Activated T-helper 17 cell treated with anti-CD3 and anti-CD28 coated beads, Interleukin-2, amount 50 U/mL, for 72 hours (primary cell): ENCODE results near the gene FHIP1A. TPM values are rescaled to one million over a fixed set of nuclear protein-coding genes. Genes with fewer than 3 reads are reported as not detected.
A peak's percentile ranks its signal among the peaks of the same experiment; 100 is the strongest.

Source experiments
- ATAC-seq: fragments of 150-1000 bp; cut with Tn5 transposase; replicated peaks from 2 replicates; pipeline ENCODE4 v1.10.0; 2021; ENCODE audit warnings: mild to moderate bottlenecking, moderate library complexity
- H3K27ac Mint-ChIP-seq: one replicate; pipeline ENCODE4 v1.8.0; 2022; ENCODE audit warnings: mixed read lengths
- H3K27me3 Mint-ChIP-seq: one replicate; pipeline ENCODE4 v1.8.0; 2022; ENCODE audit warnings: mixed read lengths
- H3K36me3 Mint-ChIP-seq: one replicate; pipeline ENCODE4 v1.8.0; 2022; ENCODE audit warnings: low read depth, mild to moderate bottlenecking, mixed read lengths
- H3K4me1 Mint-ChIP-seq: one replicate; pipeline ENCODE4 v1.8.0; 2022; ENCODE audit warnings: mixed read lengths
- H3K4me3 Mint-ChIP-seq: one replicate; pipeline ENCODE4 v1.8.0; 2022; ENCODE audit warnings: mild to moderate bottlenecking, mixed read lengths
- H3K9me3 Mint-ChIP-seq: one replicate; pipeline ENCODE4 v1.8.0; 2022; ENCODE audit warnings: mixed read lengths
- total RNA-seq, 2 donors: library from RNA; stranded (reverse); gene quantifications; one replicate each; pipeline ENCODE4 v1.2.3, GENCODE V29; 2022

FHIP1A gene
- total RNA-seq, 2 donors from 2014 or later, result 3.1 TPM; not detected in 1

DNA sequence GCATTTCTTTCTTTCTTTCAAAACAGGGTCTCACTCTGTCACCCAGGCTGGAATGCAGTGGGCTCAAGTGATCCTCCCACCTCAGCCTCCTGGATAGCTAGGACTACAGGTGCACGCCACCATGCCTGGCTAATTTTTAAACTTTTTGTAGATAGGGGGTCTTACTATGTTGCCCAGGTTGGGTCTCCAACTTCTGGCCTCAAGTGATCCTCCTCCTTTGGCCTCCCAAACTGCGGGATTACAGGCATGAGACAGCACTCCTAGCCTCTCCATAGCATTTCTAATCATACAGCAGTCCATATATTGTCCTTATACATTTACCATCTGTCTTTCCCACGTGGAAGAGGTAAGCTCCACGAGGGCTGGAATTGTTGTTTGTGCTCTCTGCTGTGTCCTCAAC is 2.0 kb upstream of the FHIP1A start:
- Mint-ChIP-seq H3K27ac (no peak overlapping the region), H3K36me3 (no peaks in the 10 kb centered on the region), H3K4me1 (peaks cover 10% of the 10 kb centered on the region), H3K4me3 (peak overlapping the region; percentile 88), H3K27me3 (peaks cover 17% of the 10 kb centered on the region), H3K9me3 (no peaks in the 10 kb centered on the region)
- no peak for ATAC-seq

DNA sequence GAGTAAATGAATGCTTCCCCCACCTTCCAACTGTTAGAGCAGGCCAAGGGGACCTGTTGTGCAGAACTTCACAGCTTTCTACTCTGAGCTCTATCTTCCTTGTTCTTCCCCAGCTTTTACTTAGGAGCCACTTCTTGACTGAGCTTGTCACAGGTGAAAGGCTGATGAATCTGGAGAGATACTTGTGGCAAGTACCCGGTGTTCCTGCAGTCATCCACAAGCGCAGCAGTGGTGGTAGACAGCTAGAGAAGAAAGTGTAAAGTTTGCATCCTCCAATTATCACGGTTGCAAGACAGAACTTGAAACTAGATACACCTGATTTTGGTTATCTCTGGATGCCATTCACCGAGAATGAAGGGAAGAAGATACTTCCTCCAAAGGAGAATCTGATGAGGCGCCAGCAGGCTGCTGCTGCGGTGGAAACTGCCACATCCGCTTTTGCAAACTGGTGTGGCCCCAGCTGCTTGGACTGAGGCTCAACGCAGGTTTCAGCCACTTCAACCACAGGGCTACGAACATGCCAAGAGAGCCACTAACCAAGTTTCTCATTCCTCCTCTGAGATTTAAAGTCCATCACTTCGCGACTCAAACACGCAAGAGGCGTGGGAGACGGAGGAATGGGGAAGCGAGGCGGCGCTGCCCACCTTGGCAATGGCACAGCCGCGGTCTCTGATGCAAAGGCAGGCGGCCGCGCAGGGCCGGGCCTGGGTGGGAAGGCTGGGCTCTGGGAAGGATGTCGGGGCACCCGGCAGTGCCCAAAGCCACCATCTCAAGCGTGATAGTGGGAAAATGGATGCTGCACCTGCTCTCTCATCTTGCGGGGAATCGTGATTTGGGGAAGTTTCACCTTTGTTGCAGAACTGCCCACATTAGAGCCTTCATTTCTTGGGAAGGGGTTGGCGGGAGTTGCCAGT is 1.3 kb upstream of the FHIP1A start:
- H3K27ac Mint-ChIP-seq, result peak overlapping the region; percentile 82
- H3K36me3 Mint-ChIP-seq, result no peaks in the 10 kb centered on the region
- no peaks in the 10 kb centered on the region for H3K9me3 Mint-ChIP-seq
- peak overlapping the region; percentile 88 for H3K4me3 Mint-ChIP-seq
- H3K4me1 Mint-ChIP-seq, result peaks cover 10% of the 10 kb centered on the region
- H3K27me3 Mint-ChIP-seq, result peaks cover 17% of the 10 kb centered on the region
- peak; percentile 67 for ATAC-seq

DNA sequence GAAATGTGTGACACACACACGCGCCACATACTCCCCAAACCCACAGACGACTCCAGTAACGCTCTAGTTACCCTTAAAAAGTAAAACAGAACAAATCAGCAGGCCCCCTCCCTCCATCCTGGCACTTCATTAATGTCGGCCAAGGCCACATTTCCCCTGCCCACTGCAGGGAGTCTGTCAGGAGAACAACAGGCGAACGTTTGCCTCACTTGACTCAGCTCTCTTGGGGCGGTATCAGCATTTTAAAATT is 671 bp upstream of the FHIP1A start:
- peak overlapping the region; percentile 88 for H3K4me3 Mint-ChIP-seq
- peak overlapping the region; percentile 82 for H3K27ac Mint-ChIP-seq
- H3K9me3 Mint-ChIP-seq, result no peaks in the 10 kb centered on the region
- peaks cover 10% of the 10 kb centered on the region for H3K4me1 Mint-ChIP-seq
- ATAC-seq, result peak; percentile 46
- H3K27me3 Mint-ChIP-seq, result peaks cover 17% of the 10 kb centered on the region
- no peaks in the 10 kb centered on the region for H3K36me3 Mint-ChIP-seq

DNA sequence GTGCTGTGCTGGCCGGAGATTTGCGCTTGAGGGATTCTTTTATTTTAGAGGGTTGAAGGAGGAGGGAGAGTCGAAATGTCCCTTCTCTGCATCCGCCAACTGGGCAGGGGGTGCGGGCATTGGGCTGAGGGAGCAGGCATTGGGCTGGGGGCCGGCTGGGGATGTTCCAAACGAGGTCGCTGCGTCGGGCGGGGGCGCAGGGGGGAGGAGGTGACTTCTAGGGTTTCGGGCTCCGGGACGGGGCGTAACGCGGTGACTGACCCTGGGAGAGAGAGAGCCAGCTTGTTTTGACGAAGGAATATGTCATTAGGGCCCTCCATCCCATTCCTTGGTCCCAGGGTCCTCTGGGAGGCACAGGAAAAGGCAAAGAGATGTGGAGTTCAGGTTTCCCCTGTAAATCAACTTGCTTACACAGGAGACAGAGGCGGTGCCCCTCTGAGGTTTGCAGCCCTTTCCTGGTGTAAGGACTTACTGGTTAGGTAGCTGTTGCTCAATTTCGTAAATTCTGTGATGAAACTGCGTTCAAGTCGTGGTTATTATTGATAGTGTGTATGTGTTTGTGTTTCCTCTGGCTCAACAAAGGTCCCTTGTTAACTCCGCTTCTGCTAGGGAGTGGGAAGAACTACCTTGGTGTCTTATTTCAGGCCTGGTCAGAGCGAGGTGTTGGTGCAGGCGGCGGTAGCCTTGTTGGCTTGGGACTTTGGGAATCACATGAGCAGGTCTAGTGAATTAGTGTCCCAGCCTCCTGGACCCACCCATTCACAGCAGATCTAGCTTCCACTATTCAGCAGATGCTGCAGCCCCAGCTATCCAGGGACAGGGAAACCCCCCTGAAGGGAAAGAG is 716 bp downstream of the FHIP1A start:
- H3K4me1 Mint-ChIP-seq, result peaks cover 10% of the 10 kb centered on the region
- no peak for ATAC-seq
- H3K9me3 Mint-ChIP-seq, result no peaks in the 10 kb centered on the region
- peaks cover 17% of the 10 kb centered on the region for H3K27me3 Mint-ChIP-seq
- no peak overlapping the region for H3K27ac Mint-ChIP-seq
- peak overlapping the region; percentile 88 for H3K4me3 Mint-ChIP-seq
- H3K36me3 Mint-ChIP-seq, result no peaks in the 10 kb centered on the region

DNA sequence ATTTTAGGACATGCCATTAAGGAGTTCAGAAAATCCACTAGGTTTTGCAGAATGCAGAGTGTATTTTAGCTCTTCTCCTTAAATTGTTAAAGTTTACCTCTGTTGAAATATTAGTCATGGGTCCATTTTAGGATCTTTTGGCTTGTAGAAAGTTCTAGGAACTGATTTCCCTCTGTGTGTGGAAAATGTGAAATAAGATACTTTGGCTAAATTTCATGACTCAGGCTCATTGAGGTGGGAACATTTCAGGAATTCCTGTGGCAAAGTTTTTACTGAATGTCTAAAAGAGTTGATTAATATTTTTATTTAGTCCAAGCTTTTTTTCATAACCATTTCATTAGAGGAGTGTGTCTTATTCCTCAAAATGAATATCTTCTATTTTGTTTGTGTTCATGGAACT is 7.0 kb downstream of the FHIP1A start:
- Mint-ChIP-seq H3K27ac (no peak overlapping the region), H3K4me1 (no peaks in the 10 kb centered on the region), H3K4me3 (no peak overlapping the region), H3K36me3 (no peaks in the 10 kb centered on the region), H3K9me3 (no peaks in the 10 kb centered on the region), H3K27me3 (peaks cover 4% of the 10 kb centered on the region)
- no peak for ATAC-seq

DNA sequence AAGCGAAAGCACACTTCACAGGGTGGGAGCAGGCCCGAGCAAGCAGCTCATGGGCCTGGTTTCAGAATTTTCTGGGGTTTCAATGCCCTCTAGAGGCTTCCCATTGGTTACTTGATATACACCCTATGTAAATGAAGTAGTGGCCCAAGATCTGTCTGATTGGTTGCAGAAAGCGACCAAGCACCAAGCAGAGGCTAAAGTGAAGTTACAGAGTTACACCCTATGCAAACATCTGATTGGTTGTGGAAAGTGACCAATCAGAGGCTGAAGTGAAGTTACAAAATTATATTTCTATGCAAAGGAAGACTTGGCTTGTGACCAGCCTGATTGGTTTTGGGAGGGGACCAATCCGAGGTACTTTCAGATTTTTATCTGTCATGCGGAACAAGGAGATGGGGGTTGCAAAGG is 8.2 kb downstream of the FHIP1A start:
- Mint-ChIP-seq H3K27me3 (peaks cover 8% of the 10 kb centered on the region), H3K9me3 (no peaks in the 10 kb centered on the region), H3K4me1 (no peaks in the 10 kb centered on the region), H3K36me3 (no peaks in the 10 kb centered on the region), H3K4me3 (no peak overlapping the region), H3K27ac (no peak overlapping the region)
- ATAC-seq, result no peak

DNA sequence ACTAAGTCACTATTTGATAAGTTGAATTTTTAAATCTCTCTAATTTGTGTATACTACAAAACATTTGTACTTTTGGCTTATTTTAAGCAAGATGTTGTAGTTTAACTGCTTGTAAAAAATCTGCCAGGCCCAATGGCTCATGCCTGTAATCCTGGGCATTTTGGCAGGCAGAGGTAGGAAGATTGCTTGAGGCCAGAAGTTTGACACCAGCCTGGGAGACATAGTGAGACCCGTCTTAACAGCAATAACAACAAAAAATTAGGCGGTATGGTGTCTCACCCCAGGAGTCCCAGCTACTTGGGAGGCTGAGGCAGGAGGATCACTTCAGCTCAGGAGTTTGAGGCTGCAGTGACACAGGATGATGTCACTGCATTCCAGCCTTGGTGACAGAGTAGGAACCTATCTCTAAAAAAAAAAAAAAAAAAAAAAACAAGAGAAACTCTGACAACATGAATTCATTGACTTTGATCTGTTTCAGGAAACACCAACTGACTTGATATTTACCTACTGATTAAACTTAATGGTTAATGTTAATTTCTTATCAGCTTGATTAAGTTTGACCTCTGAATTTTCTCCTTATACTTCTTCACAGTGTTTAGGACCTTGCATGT is 8.9 kb downstream of the FHIP1A start:
- ATAC-seq, result no peak

DNA sequence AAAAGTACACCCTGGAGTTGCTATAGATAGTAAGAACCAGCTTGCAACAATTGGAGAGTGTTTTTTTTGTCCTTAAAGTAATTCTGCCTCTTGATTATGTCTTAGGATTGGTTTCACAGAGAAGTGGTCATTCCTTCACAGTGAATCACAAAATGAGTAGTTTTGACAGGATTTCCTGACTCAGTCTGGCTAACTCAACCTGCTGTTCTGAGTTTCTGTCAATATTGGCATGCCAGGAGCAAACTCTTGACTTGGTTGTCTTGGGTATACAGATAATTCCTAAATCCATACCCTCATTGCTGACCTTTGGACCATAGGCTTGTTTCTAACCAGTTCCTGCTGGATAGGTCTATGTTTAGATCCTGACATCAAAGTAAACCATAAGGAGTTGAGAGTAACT is 9.4 kb downstream of the FHIP1A start:
- H3K36me3 Mint-ChIP-seq, result no peaks in the 10 kb centered on the region
- peaks cover 12% of the 10 kb centered on the region for H3K27me3 Mint-ChIP-seq
- no peaks in the 10 kb centered on the region for H3K4me1 Mint-ChIP-seq
- no peak overlapping the region for H3K27ac Mint-ChIP-seq
- ATAC-seq, result peak; percentile 53
- no peaks in the 10 kb centered on the region for H3K9me3 Mint-ChIP-seq
- no peak overlapping the region for H3K4me3 Mint-ChIP-seq

More for the DNA sequence above, 8.9 kb downstream of the FHIP1A start:
- Mint-ChIP-seq H3K36me3 (no peaks in the 10 kb centered on the region), H3K4me1 (no peaks in the 10 kb centered on the region), H3K27me3 (peaks cover 12% of the 10 kb centered on the region), H3K9me3 (no peaks in the 10 kb centered on the region), H3K4me3 (no peak overlapping the region), H3K27ac (no peak overlapping the region)

DNA sequence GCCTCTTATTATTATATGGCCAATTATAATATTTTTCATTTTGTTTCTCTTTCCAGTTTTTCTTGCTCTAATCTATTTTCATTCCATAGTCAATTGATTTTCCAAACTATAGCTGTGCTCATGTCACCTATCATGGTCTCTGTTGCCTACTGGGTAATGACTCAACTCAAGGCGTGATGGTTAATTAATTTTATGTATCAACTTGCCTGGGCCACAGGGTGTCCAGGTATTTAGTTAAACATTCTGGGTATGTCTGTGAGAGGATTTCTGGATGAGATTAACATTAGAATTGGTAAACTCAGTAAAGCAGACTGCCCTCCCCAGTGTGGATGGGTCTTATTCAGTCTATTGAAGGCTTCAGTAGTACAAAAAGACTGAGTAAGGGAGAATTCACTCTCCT is 9.9 kb downstream of the FHIP1A start:
- Mint-ChIP-seq H3K27ac (no peak overlapping the region), H3K4me1 (no peaks in the 10 kb centered on the region), H3K9me3 (no peaks in the 10 kb centered on the region), H3K36me3 (no peaks in the 10 kb centered on the region), H3K27me3 (peaks cover 15% of the 10 kb centered on the region), H3K4me3 (no peak overlapping the region)
- ATAC-seq, result no peak

DNA sequence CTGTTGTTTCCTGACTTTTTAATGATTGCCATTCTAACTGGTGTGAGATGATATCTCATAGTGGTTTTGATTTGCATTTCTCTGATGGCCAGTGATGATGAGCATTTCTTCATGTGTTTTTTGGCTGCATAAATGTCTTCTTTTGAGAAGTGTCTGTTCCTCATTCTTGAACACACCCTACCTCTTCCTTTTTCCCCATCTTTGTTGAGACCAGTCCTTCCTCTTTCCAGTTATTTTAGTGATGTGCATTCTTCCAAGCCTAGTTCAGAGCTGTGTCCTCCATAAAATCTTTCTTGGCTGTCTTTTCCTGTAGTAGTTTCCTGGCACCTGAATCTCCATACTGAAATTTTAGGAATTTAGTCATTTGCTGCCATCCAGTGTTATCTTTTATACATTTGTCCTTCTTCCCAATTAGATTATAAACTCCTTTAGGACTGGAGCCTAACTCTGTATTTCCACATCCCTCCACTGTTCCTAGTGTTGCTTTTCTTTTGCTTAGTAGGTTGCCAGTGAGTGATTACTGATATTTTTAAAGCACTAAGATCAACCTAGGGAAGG is 11.4 kb downstream of the FHIP1A start:
- Mint-ChIP-seq H3K9me3 (no peaks in the 10 kb centered on the region), H3K4me1 (no peaks in the 10 kb centered on the region), H3K4me3 (no peak overlapping the region), H3K36me3 (no peaks in the 10 kb centered on the region), H3K27ac (no peak overlapping the region), H3K27me3 (peaks cover 24% of the 10 kb centered on the region)
- ATAC-seq, result no peak

DNA sequence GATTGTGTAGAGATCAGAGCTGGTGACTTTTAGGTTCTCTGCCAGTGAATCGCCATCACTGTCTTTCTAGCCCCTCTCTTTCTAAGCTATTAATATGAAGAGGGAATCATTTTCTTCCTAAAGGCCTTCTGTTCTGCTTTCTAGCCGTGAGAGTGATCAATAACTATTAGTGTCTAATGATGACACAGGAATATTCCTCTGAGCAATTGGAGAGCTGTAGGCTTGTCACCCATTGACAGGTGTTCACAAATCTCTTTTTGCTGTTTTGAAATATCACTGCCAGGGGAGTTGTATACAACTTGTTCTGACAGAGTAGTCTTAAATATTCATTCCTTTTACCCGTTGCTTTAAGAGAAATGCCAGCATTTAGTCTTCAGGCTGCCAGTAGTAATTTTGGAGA is 13.9 kb downstream of the FHIP1A start:
- no peak overlapping the region for H3K4me3 Mint-ChIP-seq
- H3K27me3 Mint-ChIP-seq, result peaks cover 24% of the 10 kb centered on the region
- H3K36me3 Mint-ChIP-seq, result no peaks in the 10 kb centered on the region
- no peak overlapping the region for H3K27ac Mint-ChIP-seq
- H3K9me3 Mint-ChIP-seq, result no peaks in the 10 kb centered on the region
- H3K4me1 Mint-ChIP-seq, result no peaks in the 10 kb centered on the region
- no peak for ATAC-seq

DNA sequence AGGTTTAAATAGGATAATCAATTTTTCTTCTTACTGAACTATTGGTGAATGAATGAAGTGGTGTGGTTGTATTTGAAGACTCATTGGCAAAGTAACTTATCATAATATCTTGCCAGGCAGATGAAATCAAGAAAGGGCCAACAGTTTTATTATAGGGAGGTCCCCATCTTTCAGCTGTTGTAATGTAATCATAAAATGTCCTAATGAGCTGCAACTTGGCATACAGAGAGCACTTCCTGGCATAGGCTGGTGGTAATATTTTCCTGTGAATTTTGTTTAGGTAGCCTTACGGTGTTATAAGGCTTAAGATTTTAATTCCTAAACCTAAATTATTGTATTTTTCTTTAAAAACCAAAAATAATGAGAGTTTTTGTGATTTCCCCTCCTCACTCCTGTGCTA is 17.5 kb downstream of the FHIP1A start:
- no peaks in the 10 kb centered on the region for H3K9me3 Mint-ChIP-seq
- no peaks in the 10 kb centered on the region for H3K4me1 Mint-ChIP-seq
- peaks cover 25% of the 10 kb centered on the region for H3K27me3 Mint-ChIP-seq
- no peak overlapping the region for H3K27ac Mint-ChIP-seq
- no peak for ATAC-seq
- no peaks in the 10 kb centered on the region for H3K36me3 Mint-ChIP-seq
- no peak overlapping the region for H3K4me3 Mint-ChIP-seq

DNA sequence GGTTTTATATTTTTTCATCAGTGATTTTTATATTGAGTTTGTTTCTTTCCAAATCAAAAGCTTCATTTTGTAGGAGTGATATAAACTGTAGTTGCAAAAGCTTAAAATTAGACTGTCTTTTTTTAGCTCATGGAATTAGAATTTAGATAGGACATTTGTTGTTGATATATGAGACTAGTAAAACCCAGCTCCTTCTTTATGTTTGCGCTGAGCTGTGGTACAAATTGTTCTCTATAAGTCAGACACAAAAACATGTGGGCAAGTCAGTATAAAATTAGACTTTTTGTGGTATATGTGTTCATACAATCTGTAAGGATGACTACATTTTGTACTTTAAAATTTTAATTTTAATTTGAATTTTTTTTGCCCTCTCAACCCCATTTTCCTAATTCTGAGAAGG is 18.3 kb downstream of the FHIP1A start:
- no peak for ATAC-seq
- Mint-ChIP-seq H3K36me3 (no peaks in the 10 kb centered on the region), H3K27me3 (peaks cover 20% of the 10 kb centered on the region), H3K9me3 (no peaks in the 10 kb centered on the region), H3K27ac (no peak overlapping the region), H3K4me3 (no peak overlapping the region), H3K4me1 (no peaks in the 10 kb centered on the region)

DNA sequence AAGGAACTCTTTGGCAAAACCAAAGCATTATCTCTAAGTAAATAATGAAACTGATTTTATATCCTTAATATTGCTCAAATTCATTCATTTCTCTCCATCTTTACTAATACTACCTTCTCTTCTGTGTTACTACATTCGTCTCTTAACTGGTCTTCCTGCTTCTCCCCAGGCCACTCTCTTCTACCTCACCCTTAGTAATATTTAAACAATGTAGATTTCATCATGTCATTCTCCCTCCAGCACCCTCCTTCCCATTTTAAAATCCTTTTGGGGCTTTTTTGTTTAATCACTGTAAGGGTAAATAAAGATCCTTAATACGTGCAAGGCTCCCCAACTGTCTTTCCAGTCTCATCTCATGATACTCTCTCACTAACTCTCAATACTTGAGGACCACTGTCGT is 19.4 kb downstream of the FHIP1A start:
- Mint-ChIP-seq H3K27me3 (peaks cover 20% of the 10 kb centered on the region), H3K36me3 (no peaks in the 10 kb centered on the region), H3K27ac (no peak overlapping the region), H3K4me3 (no peak overlapping the region), H3K9me3 (no peaks in the 10 kb centered on the region), H3K4me1 (no peaks in the 10 kb centered on the region)
- no peak for ATAC-seq
